ENCODE measurements around the gene YIF1B.

Gene YIF1B

DNA sequence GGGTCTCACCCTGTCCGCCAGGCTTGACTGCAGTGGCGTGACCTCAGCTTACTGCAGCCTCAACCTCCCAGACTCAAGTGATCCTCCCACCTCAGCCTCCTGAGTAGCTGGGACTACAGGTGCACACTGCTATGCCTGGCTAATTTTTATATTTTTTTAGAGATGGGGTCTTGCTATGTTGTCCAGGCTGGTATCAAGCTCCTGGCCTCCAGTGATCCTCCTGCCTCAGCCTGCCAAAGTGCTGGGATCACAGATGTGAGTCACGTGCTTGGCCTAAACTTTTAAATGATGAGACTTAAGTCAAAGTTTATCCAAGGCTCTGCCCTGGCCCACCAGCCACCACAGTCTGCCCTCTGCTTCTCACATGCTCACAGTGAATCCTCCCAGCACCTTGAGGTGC, 9.5 kb downstream of the YIF1B start:
- DNase-seq (ENCODE audit: low read depth in 1 of 2, low spot score in 1 of 2) = no peak

DNA sequence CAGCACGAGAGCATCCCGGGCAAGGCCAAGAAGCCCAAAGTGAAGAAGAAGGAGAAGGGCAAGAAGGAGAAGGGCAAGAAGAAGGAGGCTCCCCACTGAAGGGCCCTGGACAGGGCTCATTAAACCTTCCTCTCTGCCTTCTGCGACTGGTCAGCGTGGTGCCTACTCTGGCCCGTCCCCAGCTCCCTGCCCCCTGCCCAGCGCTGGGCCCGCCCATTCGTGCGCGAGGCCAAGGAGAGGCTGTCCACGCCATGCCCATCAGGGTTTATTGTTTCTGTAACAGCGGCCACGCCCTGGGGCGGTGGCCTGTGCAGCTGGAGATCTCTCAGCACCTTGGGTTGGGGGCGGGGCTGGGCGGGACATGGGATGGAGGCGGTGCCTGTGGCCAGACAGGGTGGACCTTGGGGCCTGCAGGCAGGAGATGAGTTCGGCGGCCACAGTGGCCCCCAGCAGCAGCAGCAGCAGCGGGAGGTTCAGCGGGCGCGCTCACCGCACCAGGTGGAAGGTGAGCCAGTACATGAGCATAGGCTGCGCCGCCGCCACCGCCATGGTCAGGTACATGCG, 10.8 kb downstream of the YIF1B start:
- DNase-seq (ENCODE audit: low read depth in 1 of 2, low spot score in 1 of 2) = no peak

DNA sequence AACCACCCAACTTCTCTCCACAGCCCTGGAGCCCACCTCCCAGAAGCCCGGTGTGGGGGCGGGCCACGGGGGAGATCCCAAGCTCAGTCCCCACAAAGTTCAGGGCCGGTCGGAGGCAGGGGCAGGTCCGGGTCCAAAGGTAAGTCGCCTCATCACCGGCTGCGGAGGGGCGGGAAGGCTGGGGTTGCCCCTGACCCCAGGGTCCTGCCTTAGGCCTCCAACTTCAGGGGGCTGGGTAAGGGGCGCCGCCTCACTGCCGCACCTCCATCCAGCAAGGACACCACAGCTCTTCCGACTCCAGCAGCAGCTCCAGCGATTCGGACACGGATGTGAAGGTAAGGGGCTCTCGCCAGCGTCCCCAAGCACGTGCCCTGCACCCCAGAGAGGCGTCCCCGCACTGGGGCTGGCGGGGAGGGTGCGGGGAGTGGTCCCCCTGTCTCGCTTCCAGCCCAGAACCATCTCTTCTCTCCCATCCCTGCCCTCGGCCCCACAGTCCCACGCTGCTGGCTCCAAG, 11.3 kb downstream of the YIF1B start:
- no peak for DNase-seq (ENCODE audit: low read depth in 1 of 2, low spot score in 1 of 2)

DNA sequence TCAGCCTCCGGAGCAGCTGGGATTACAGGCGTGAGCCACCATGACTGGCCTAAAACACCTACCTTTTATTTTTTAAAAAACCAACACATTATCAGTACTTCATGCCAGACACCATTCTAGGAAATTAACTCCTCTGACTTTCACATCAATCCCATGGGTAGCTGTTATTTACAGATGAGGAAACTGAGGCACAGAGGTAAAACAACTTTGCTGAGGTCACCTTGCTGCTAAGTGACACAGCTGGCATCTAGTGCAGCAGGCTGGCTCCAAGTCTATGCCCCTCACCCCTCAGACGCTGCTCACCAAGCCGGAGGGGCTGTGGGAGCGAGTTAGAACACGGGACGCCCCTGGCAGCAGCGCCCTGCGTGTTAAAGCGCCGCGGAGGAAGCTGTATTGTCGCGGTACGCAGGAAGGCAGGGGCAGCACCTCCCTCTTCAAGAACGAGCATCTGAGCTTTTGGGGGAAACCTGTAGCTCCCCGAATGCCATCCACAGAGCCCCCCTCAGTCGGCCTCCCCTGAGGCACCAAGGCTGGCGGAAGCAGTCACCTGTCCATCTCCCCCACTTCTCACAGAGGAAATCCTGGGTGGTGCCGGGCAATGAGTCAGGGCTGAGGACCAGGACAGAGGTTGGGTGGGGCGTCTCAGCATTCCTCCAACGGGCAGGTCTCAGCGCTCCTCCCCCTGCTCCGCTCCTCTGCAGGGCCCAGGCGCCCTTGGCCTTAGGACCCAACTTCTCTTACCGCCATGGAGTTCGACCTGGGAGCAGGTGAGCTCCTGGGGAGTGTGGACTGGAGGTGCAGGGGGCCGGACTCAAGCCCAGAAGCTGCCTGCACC, 12.0 kb downstream of the YIF1B start, which contains the start of gene C19orf33:
C19orf33 (plus strand) TSS at position 735 of the 835 bp plus-strand sequence; CDS start at position 746, 11 bp downstream.
- DNase-seq (ENCODE audit: low read depth in 1 of 2, low spot score in 1 of 2) = no peak

DNA sequence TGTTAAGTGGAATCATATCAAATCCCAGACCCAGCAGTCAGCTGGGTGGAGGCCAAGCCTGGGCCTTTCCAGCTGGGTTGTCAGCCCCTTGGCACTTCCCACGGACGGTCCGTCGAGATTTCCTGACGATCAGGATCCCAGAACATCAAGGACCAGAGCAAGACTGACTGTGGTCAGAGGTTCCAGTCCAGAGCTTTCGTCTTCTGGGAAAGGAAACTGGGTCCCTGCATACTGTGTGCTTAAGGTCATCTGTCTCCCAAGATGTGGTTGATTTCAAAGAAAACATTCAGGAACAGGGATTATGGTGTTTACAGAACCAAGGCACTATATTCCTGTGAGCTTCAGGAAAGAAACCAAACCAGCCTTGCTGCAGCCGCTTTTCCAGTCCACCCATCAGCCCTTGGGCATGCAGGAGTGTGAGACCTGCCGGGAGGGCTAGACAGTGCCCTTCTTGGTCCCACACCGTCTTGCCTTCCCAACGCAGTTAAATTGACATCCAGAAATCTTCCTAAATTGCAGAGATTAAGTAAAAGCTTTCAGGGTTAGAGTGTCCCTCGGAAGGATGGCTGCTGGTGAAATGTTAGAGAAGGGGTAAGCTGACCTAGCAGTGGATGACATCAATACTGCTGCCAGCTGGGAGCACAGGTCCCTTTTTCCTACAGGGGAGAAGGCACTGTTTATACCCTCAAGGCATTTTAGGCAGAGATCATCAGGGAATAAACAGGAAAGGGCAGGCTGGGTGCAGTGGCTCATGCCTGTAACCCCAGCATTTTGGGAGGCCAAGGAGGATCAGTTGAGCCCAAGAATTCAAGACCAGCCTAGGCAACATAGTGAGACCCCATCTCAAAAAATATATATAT, 16.7 kb downstream of the YIF1B start:
- no peak for DNase-seq (ENCODE audit: low read depth in 1 of 2, low spot score in 1 of 2)

DNA sequence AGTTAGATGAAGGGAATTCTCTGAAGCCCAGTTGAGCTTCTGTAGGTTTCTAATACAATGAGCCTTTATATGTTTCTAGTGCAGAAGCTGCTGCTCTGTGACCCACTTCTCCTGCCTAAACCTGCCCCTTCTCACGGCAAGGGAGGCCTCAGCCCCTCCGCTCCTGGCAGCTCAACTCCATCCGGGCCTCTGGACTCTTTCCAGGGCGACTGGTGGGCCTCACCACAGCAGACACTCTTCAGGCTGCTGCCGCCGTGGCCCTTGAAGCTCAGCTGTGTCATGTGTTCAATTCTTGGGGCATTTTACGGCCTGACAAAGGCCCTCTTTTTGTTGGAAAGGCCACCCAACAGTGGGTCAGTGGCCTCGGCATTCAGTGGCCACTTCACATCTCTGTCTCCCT, 21.7 kb downstream of the YIF1B start:
- DNase-seq (ENCODE audit: low read depth in 1 of 2, low spot score in 1 of 2) = no peak

DNA sequence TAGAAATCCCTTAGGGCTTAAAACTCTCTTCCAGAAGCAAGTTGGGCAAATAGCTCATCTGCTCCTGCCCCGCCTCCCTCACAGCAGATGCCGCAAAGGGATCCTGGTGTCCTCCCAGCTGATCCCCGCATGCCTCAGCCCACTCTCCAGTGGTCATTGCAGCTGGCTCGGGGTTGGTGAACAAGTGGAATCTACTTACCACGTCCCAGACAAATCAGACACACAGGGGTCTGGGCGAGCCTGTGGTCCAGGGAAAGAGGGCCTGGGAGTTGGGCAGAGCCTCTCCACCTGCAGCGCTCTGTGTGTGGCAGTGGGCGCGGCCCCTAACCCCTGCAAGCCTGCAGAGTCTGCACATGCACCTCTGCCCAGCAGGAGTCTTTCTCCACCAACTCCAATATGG, 22.5 kb downstream of the YIF1B start:
- no peak for DNase-seq (ENCODE audit: low read depth in 1 of 2, low spot score in 1 of 2)

DNA sequence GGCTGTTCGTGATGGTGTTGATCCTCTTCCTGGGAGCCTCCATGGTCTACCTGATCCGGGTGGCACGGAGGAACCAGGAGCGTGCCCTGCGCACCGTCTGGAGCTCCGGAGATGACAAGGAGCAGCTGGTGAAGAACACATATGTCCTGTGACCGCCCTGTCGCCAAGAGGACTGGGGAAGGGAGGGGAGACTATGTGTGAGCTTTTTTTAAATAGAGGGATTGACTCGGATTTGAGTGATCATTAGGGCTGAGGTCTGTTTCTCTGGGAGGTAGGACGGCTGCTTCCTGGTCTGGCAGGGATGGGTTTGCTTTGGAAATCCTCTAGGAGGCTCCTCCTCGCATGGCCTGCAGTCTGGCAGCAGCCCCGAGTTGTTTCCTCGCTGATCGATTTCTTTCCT, 23.9 kb downstream of the YIF1B start:
- DNase-seq (ENCODE audit: low read depth in 1 of 2, low spot score in 1 of 2) = no peak

DNA sequence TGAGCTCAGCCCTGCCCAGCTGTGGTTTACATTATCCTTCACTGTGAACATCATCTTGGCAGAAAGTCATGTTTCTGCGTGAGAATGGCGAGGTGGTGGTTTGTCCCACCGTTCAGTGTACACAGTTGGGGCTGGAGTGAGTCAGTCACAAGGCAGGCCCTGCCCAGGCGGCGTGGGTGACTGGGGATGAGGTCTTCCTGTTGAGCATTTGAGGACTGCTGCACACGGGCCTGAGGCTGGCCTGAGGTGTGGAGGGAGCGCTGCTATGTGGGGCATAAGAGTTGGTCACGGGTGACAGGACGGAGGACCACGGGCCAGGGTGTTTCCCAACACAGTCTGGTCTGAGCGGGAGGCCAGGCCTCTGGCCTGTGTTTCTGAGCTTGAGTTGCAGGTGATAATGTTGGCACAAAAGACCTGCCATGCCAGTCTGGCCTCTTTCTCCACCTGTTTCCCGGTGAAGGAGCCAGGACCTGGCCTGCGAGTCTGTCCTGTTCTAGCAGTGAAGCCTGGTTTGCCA, 25.1 kb downstream of the YIF1B start:
- DNase-seq (ENCODE audit: low read depth in 1 of 2, low spot score in 1 of 2) = no peak

DNA sequence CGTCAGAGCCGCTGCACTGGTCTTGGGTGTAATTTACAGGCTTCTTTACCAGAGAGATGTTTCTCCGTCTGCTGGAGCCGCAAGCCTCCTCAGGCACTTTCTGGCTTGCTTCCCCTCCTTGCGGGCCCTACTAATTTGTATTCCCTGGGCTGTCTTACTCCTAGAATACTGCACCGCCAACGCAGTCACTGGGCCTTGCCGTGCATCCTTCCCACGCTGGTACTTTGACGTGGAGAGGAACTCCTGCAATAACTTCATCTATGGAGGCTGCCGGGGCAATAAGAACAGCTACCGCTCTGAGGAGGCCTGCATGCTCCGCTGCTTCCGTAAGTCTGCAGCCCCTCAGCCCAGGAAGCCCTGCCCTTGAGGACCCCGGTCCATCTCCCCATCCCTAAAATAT, 25.8 kb downstream of the YIF1B start:
- DNase-seq (ENCODE audit: low read depth in 1 of 2, low spot score in 1 of 2) = no peak

DNA sequence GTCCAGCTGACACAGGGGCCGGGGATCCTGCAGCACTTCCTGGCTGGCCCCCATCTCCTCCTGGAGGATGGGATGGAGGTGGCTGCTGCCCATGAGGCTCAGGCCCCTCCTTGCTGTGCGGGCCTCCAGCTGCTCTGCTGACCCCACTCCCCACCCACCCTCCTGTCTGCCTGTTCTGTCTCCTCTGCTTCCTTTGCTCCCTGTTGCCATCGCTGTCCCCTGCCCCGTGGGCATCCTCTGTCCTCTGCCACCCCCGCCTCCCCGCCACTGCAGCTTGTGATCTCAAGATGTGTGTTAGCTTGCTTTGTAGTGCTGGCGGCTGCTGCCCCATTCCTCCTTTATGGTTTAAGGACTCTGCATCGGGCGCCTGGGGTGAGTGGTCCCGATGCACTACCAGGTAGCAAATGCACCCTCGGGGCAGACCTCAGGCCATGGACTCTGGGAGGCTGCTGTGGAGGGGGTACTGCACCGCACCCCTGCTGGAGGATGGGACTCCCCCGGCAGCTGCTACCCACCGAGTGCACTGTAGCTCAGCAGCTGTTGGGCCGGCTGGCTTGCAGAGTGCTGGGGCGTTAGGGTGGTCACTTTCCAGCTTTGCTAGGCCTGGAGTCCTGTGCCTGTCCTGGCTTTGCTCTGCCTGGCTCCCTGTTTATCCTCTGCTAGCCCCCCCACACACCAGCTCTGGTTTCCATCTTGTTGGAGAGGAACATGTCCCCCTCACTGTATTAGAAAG, 27.5 kb downstream of the YIF1B start:
- no peak for DNase-seq (ENCODE audit: low read depth in 1 of 2, low spot score in 1 of 2)

DNA sequence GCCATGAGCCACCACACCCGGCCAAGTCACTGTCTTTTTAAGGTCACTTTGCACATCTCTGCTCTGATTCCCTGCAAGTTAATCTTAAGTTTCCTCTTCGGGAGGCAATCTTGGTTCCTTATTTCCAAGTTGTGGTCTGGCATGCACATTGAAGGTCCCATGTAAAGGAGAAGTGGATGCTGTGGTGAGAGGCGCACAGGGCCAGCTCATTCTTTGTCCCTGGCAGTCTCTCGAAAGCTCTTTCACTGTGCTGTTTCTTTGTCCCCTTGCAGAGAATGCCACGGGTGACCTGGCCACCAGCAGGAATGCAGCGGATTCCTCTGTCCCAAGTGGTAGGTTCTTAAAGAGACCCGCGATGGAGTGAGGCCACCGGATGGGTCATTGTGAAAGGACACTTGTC, 28.1 kb downstream of the YIF1B start:
- no peak for DNase-seq (ENCODE audit: low read depth in 1 of 2, low spot score in 1 of 2)

DNA sequence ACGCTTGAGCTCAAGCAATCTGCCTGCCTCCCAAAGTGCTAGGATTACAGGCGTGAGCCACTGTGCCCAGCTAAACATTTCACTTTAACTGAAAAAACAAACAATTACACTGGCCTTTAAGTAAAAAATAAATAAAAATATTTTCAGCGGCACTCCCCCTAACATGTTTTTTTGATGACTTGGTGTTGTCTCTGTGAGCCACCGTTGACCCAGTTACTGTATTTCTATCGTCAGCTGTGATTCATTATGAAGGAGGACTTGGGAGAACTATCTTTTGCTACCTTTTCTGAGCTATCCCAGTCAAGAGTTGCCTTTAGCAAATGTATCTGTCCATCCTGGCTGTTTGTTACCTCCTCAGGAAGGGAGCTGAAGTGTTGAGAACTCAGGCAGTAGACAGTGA, 30.2 kb downstream of the YIF1B start:
- no peak for DNase-seq (ENCODE audit: low read depth in 1 of 2, low spot score in 1 of 2)

DNA sequence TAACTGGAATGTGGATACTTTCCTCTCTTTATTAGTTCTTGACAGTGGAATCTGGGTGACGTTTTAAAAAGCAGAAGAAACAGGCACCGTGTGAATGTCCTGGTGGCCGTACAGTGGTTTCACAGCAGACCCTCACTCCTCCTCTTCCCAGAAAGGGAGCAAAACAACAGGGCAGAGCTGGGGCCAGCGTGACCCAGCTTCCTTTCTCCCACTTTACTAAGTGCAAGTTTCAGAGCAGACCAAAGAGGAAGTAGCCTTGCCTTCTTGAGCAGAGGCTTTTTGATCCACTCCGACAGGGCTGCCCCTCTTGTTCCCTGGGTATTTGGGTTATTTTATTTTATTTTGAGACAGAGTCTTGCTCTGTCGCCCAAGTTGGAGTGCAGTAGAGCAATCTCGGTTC, 31.3 kb downstream of the YIF1B start:
- no peak for DNase-seq (ENCODE audit: low read depth in 1 of 2, low spot score in 1 of 2)

DNA sequence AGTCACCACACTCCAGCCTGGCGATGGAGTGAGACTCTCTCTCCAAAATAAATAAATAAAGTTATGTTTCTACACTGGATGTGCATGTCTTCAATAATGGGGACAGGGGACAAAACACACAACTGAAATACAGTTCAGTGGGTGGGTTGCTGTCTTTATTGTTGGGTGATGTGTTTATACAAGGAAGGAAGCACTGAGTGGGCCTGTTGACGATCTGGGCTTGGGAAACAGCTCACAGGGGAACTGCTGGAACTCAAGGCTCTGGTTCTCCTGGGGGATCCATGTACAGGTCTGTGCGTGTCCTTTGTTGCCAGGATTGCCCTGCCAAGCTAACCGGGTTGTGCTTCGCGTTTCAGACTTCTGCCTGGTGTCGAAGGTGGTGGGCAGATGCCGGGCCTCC, 32.5 kb downstream of the YIF1B start:
- DNase-seq (ENCODE audit: low read depth in 1 of 2, low spot score in 1 of 2) = no peak

DNA sequence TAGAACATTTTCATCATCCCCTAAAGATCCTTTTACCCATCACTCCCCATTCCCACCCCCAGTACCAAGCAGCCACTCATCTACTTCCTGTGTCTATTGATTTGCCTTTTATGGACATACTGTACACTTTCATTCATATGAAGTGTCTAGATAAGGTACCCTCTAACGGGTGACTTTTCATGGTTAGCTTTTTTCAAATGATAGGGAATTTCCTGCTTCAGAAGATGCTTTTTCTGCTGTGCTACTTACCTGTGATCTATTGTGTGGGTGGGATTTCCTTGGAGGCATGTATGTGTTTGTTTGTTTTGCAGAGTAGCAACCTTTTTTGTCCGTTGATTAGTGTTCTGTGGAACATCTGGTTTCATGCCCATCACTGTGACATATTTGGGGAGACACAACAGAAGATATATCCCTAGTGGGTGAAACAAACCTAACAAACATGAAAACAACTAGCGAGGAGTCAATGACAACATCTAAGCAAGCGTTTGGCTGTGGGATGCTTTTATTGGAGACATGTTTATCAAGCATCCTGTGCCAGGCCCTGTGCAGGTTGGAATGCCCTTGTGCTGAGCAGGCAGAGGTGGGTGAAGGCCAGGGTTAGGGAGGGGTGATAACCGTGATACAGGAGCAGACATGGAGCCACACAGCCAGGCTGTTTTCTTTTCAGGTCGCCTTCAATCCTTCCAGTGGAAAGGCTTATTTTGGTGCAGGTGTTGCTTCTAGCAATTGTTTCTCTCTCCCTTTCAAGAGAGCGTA, 33.8 kb downstream of the YIF1B start:
- no peak for DNase-seq (ENCODE audit: low read depth in 1 of 2, low spot score in 1 of 2)

DNA sequence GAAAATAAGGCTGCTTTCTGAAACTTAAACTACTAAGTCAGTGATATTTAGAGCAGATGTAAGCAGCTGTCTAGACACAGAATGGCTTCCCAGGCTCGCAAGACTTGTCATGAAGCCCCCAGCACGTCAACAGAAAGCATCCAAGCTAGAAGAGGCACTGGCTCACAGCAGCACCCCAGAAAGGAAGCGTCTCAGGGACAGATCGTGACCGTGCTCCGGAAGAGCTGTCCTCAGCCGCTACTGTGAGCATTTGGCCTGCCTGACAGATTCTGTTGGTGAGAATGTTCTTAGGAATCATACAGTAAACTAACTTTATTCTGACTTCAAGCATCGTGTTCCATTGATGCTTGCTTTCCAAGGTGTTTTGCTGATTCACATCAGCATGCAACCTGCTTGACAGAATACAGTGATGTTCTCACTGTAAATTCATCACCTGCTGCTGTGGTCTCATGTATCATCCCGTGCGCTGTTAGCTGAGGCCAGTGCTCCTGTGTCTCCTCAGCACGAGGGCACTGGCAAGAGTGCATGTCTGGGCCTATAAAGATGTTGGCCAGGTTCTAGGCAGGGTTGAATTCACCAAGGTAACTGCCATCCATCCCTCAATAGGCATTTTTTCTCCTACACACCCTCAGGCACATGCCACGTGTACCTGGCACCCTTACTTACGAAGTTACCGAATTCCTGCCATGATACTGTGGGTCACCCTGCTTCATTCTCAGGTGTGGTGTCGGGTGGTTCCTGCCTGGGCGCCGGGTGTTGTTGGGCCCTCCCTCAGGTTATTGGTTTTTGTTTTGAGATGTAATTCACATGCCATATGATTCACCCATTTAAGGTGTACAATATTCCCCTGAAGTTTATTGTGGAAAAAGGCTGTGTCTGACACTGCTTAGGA, 35.5 kb downstream of the YIF1B start:
- DNase-seq (ENCODE audit: low read depth in 1 of 2, low spot score in 1 of 2) = no peak

DNA sequence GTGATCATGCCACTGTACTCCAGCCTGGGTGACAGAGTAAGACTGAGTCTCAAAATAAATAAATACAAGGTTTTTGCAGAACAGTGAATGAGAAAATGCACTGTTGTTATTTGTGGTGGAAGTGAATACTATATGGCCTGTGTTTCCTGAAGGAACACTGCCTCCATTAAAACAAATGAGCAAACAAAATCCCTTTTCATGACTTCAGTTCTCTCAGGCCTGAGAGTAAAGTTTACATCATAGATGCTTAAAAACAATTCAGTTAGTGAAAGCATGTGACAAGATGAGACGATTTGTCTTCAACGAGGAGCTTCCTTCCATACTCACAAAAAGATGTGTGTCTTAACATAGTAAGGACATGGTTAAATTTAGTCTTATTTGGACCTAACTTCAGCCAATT, 37.0 kb downstream of the YIF1B start:
- no peak for DNase-seq (ENCODE audit: low read depth in 1 of 2, low spot score in 1 of 2)
